HepG2 (cell line): ENCODE data around the gene FOXA1.

ENCODE experiments used
- GABPB1 ChIP-seq: IDR thresholded peaks from 2 replicates; pipeline ENCODE4 v1.6.1; 2016; ENCODE audit warnings: mild to moderate bottlenecking, missing genetic modification reagents, moderate library complexity, missing compliant biosample characterization
- HCFC1 ChIP-seq: fragments of 150-350 bp; IDR thresholded peaks from 2 replicates; pipeline ENCODE4 v1.6.1; 2014; ENCODE audit warnings: low read depth, low read length
- SIN3A ChIP-seq: IDR thresholded peaks from 2 replicates; pipeline ENCODE4 v1.6.1; 2011; ENCODE audit warnings: low read depth, mild to moderate bottlenecking, control low read depth, low read length, borderline replicate concordance
- TF ChIP-seq, protein P1 (sequence below): sonication (generic); formaldehyde crosslinking; IDR thresholded peaks from 2 replicates; pipeline ENCODE4 v1.5.0; 2020; ENCODE audit warnings: mild to moderate bottlenecking, missing genetic modification reagents, moderate library complexity

- TF ChIP-seq, protein P1, sequence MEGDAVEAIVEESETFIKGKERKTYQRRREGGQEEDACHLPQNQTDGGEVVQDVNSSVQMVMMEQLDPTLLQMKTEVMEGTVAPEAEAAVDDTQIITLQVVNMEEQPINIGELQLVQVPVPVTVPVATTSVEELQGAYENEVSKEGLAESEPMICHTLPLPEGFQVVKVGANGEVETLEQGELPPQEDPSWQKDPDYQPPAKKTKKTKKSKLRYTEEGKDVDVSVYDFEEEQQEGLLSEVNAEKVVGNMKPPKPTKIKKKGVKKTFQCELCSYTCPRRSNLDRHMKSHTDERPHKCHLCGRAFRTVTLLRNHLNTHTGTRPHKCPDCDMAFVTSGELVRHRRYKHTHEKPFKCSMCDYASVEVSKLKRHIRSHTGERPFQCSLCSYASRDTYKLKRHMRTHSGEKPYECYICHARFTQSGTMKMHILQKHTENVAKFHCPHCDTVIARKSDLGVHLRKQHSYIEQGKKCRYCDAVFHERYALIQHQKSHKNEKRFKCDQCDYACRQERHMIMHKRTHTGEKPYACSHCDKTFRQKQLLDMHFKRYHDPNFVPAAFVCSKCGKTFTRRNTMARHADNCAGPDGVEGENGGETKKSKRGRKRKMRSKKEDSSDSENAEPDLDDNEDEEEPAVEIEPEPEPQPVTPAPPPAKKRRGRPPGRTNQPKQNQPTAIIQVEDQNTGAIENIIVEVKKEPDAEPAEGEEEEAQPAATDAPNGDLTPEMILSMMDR (CRISPR knock-in tag) = no peak
- TF ChIP-seq HCFC1 = no peak
- no peak for TF ChIP-seq GABPB1 (CRISPR knock-in tag)
- no peak for TF ChIP-seq SIN3A
Observed at GRCh38 chr14:37545174-37545573, 49.9 kb downstream of the FOXA1 start.
